Stimulated activated CD4-positive, alpha-beta T cell treated with anti-CD3 and anti-CD28 coated beads, Interleukin-12 subunit alpha, Interleukin-12 subunit beta, amount 100 ng/mL, for 4 hours (primary cell): Measurements from ENCODE around the gene PGR.

ENCODE experiments used
- DNase-seq: peaks from one replicate; pipeline ENCODE4 v3.0.0-alpha.2; 2020

The PGR gene

GRCh38 chr11:101129203-101129943 lies at the start of gene PGR:
Gene PGR (minus strand): TSS chr11:101129813. CDS start chr11:101129070, 743 bp downstream.
- DNase-seq = no peak

- DNase-seq = no peak
Observed at GRCh38 chr11:101176381-101176780, 46.8 kb upstream of the PGR start.

GRCh38 chr11:101169944-101170343 lies 40.3 kb upstream of the PGR start:
- no peak for DNase-seq

- DNase-seq = no peak
Observed at GRCh38 chr11:101166038-101166437, 36.4 kb upstream of the PGR start.

- no peak for DNase-seq
Observed at GRCh38 chr11:101158119-101158518, 28.5 kb upstream of the PGR start.

- no peak for DNase-seq
Observed at GRCh38 chr11:101138245-101138930, 8.8 kb upstream of the PGR start.

GRCh38 chr11:101133190-101133589 lies 3.6 kb upstream of the PGR start:
- no peak for DNase-seq

GRCh38 chr11:101128571-101129202 lies 926 bp downstream of the PGR start:
- no peak for DNase-seq

- DNase-seq = no peak
Observed at GRCh38 chr11:101127699-101128570, 1.7 kb downstream of the PGR start.

GRCh38 chr11:101127197-101127698 lies 2.4 kb downstream of the PGR start:
- DNase-seq = no peak

- no peak for DNase-seq
Observed at GRCh38 chr11:101126551-101127196, 2.9 kb downstream of the PGR start.

GRCh38 chr11:101115671-101116160 lies 13.9 kb downstream of the PGR start:
- no peak for DNase-seq

- DNase-seq = no peak
Observed at GRCh38 chr11:101113540-101113939, 16.1 kb downstream of the PGR start.

GRCh38 chr11:101104716-101105115 lies 24.9 kb downstream of the PGR start:
- DNase-seq = no peak

GRCh38 chr11:101103433-101103832 lies 26.2 kb downstream of the PGR start:
- no peak for DNase-seq

GRCh38 chr11:101100601-101101000 lies 29.0 kb downstream of the PGR start:
- DNase-seq = no peak

GRCh38 chr11:101096036-101096704 lies 33.4 kb downstream of the PGR start:
- no peak for DNase-seq

- DNase-seq = no peak
Observed at GRCh38 chr11:101091781-101092180, 37.8 kb downstream of the PGR start.

- DNase-seq = no peak
Observed at GRCh38 chr11:101090679-101091270, 38.8 kb downstream of the PGR start.

GRCh38 chr11:101083335-101083734 lies 46.3 kb downstream of the PGR start:
- DNase-seq = no peak

- DNase-seq = no peak
Observed at GRCh38 chr11:101082813-101083212, 46.8 kb downstream of the PGR start.
